ENCODE results near the gene EBI3.

- TF ChIP-seq FOXP2 (optimal IDR thresholded peaks at IDR 0.05; ENCODE audit: control extremely low read depth, extremely low read length, insufficient read depth) (no peak), EZH2 (IDR thresholded peaks at IDR 0.05) (no peak)
Observed at GRCh38 chr19:4272894-4273293, 43.6 kb downstream of the EBI3 start.

All from SK-N-MC (cell line).